GM11168 (cell line): ENCODE measurements around the gene KCNK18.
"Not testable (repeated sequence)": the region's sequence is repeated elsewhere in the genome, so short reads cannot be mapped to it uniquely, and the experiment has no call there.

ENCODE experiments used
- in situ Hi-C: fragments of 300-500 bp; cut with MboI; formaldehyde crosslinking; loops from one replicate; pipeline ENCODE4 v1.12.0; 2022; ENCODE audit warnings: low sequenced_read_pairs; ENCODE audit not compliant: unreplicated experiment

KCNK18 gene

DNA sequence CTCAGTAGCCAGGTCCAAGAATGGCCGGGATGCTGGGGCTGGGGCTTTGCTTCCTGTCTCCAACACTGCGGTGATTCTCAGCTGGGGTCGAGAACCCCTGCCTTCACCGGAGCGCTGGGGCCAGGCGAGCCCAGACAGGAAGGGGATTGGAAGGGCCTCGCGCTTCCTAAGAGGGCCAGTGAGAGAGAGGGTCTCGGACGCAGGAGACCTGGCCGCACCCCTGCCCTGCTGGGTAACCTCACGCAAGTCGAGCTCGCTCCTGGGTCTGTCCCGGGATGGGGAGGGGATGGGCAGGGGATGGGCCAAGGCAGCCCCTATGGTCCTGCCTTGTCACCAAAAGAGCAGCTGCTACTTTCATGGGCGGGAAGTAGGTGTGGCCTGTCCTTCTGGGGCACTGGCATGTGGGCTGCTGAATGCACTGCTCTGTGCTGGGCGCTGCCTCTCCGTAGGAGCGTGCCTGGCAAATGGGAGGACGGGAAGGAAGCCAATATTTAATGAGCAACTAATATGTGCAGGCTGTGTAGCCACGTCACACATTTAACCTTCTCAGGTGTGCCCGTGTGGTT is 20.0 kb downstream of the KCNK18 start:
- in situ Hi-C loops: no loop called here

DNA sequence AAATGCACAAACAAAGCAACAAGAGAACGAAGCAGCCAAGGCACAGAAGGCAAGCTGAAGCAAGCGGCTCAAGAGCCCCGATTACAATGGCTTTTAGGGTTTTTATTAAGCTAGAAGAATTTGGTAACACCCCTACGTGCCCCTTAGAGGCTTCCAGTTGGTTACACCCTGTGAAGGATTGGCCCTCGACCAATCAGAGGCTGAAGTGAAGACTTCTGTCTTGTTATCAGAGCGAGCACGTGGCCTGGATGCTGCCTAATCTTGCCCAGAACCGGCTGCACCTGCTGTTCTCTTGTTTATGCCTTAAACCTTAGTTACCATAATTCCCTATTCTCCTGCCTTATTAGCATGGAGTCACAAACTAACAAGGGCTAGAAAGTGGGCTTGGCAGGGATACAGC is 21.4 kb downstream of the KCNK18 start:
- in situ Hi-C loops: no loop called here

DNA sequence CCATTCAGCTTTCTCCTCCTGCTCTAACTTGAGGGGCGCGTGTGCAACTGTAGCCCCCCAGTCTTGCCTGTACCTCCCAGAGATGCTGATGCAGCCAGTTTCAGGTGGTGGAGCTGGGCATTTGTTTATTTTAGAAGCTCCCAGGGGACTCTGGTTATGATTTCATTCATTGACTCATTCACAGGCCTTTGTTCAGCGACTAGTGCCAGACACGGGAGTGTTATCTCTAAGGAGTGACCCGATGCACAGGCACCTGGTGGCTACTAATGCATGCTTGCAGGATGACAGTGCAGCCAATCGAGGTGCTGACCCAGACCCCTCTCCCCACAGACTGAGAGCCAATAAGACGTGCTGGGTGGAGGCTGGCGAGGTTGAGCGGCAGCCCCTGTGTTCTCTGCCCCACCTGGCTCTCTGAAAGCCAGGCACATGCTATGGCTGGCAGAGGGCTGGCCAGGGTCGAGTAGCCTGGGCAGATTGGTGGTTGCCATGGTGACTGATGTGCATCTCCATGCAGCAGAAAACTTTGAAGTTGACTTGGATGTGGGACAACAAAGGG is 23.9 kb downstream of the KCNK18 start:
- in situ Hi-C loops: no loop called here

DNA sequence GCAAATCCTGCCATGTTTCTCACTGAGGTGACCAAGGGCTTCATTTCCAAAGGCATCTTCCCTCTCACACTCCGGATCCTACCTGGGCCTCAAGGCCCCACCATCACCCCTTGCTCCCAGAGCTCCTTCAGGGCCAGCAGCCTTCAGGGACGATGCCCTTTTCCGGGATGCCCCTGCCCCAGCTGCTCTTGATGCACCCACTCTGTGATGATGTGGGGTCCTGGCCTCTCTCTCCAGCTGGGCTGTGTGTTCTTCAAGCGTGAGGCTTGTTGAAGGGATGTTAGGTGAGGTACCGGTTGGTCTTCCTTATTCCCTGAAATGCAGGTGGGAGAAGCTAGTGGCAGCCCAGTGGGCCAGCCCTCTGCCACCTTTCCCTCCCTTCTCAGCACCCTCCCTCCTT is 25.3 kb downstream of the KCNK18 start:
- in situ Hi-C loops: no loop called here

DNA sequence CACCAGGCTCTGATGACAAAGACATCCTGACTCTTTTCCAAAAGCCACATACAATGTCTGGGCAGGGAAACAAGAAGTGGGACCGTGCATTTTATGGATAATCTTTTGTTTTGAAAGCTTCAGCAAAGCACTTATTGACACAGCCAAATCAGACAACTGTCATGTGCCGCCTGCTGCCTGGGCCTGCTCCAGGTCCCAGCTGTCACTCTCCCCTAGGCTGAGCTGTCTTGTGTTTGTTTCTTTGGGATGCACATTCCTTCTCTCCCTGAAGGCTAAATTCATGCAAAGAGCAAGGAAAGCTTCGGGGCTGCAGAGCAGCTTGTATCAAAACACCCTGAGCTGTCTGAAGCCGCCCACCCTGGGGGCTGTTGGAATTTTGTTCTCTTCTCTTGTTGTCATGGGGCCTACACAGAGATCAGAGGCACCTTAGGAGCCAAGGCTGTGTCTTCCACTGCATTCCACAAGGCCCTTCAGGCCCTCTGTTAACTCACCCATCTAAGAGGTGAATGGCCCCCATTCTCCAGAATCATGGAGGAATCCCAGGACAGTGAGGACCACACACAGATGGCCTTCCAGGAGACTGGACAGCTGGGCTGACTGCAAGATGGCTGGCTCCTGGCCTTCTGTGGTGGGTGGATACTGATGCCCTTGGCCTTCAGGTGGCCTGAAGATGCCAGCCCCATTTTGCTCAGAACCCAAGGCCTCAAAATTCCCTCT is 25.8 kb downstream of the KCNK18 start:
- in situ Hi-C loops: no loop called here

DNA sequence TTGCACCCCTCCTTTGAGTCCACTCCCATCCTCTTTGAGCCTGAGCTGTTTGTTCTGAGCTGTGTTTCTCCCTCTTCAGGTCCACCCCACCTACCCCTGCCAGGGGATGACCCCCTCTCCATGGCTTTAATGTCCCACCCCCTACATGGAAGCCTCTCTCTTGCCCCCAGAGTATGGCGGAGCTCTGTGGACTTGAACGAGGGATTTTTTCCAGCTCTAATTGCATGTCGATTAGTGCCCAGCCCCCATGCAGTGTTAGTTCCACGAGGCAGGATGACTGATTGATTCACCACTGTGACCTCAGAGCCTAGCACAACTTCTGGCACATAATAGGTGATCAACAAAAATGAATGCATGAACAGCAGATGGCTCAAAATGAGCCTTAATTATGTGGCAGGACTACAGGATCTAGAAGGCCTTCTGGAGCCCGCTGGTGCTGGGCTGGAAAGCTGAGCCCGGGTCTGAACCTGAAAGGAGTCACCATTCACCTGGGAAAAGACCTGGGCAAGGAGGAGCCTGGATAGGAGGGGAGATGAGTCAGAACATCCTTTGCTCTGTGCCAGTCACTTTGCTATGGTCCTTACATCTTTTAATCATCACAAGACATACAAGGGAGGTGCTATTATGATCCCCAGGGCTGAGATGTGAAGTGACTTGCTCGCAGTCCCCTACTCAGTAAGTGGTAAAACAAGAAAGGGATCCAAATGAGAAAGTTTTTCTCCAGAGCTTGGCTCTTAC is 26.6 kb downstream of the KCNK18 start:
- in situ Hi-C loops: no loop called here

DNA sequence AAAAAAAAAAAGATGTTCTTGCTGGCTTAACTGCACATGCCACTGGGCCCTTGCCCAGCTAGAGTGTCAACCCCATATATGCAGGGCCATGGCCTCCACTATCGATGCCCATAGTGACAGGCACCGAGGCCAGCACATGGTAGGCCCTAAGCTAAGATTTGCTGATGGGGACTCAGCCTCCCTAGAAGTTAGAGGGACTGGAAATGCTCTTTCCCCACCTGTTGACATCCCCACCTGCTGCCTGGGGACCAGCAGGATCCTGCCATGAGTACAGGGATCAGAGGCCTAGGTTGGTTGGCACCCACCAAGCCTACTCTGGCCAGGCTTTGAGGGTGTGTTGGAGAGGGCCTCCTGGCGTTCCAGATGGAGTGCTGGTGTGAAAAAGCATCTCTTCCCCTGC is 27.6 kb downstream of the KCNK18 start:
- in situ Hi-C loops: no loop called here

DNA sequence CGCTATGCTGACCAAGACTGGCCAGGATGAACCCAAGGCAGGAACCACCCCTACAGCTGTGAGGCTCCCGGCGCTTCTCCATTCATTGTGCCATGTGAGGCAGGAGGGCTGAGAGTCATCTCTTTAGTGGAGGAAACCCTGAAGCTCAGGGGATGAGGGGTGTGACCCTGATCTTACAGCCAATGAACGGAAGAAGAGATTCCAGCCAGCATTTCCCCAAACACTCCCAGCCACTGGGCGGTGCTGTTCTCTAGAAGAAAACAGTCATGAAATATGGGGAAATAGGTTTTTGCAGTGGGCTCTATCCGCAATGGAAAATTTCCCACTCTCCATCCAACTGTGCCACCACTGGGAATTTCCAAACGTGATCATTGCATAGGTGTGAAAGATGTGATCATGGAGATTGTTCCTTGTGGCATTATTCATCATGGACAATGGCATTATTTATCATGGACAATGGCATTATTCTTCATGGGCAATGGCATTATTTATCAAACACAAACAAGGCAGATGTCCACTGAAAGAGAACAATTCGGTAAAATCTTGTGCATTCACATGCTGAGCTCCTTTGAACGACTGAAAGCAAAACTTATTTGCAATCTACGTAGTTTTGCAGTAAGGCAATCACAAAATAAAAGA is 29.6 kb downstream of the KCNK18 start:
- in situ Hi-C loops: no loop called here

DNA sequence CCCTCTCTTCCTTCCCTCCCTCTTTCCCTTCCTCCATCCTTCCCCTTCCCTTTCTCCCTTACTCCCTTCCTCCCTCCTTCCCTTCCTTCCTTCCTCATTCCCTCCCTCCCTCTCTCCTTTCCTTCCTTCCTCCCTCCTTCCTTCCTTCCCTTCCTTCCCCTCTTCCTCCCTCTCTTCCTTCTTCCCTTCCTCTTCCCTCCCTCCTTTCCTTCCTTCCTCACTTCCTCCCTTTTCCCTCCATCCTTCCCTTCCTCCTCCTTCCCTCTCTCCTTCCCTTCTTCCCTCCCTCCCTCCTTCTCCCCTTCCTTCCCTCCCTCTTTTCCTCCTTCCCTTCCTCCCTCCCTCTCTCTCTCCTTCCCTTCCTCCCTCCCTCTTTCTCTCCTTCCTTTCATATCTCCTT is 30.9 kb downstream of the KCNK18 start:
- in situ Hi-C loops: no loop called here

DNA sequence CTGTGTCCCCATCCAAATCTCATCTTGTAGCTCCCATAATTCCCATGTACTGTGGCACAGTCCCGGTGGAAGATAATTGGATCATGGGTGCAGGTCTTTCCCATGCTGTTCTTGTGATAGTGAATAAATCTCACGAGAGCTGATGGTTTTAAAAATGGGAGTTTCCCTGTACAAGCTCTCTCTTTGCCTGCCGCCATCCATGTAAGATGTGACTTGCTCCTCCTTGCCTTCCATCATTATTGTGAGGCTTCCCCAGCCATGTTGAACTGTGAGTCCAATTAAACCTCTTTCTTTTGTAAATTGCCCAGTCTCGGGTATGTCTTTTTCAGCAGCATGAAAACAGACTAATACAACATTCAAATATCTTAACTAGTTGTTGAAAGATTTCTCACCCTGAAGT is 32.8 kb downstream of the KCNK18 start:
- in situ Hi-C loops: not testable (repeated sequence)

DNA sequence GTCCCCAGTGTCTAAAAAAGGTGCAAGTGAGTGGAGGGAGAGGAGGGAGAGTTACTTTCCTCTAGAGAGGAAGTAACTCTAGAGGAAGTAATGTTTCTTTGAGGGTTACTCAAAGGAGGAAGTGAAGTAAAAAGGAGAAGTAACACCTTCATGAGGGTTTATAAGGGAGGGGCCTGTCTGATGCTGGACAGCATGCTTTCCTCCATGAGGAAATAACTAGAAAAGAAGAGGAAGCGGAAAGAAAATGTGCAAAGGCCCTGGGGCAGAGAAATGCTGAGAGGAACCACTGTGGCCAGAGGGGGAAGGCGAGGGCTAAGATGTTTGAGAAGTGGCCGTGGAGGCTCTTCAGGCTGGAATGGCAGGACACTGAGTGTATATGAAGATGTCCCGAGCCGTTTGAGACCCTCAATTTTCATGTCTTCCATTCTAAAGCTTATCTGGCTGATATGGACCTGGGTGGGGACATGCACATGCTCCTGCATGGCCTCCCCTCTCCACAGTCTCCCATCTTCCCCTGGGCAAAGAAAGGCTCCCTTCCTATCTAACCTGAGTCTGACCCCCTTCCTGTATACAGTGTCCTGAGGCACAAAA is 40.2 kb downstream of the KCNK18 start:
- in situ Hi-C loops: no loop called here

DNA sequence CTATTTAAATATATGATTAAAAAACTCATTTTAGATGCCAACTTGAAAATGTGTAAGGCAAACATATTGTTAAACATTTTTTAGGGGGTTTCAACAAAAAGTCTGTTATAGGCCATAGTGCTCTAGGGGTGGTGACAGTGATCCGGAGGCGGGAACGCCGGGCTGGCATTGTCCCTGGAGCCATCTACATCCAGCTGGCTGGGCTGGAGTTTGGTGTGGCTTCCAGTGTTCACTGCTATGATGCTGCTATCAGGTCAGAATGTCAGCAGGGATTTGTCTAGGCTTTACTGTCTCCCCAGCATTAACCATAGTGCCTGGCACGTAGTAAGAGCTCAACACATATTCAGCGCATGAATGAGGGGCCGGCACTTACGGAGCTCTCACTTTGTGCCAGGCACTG is 41.8 kb downstream of the KCNK18 start:
- in situ Hi-C loops: no loop called here

DNA sequence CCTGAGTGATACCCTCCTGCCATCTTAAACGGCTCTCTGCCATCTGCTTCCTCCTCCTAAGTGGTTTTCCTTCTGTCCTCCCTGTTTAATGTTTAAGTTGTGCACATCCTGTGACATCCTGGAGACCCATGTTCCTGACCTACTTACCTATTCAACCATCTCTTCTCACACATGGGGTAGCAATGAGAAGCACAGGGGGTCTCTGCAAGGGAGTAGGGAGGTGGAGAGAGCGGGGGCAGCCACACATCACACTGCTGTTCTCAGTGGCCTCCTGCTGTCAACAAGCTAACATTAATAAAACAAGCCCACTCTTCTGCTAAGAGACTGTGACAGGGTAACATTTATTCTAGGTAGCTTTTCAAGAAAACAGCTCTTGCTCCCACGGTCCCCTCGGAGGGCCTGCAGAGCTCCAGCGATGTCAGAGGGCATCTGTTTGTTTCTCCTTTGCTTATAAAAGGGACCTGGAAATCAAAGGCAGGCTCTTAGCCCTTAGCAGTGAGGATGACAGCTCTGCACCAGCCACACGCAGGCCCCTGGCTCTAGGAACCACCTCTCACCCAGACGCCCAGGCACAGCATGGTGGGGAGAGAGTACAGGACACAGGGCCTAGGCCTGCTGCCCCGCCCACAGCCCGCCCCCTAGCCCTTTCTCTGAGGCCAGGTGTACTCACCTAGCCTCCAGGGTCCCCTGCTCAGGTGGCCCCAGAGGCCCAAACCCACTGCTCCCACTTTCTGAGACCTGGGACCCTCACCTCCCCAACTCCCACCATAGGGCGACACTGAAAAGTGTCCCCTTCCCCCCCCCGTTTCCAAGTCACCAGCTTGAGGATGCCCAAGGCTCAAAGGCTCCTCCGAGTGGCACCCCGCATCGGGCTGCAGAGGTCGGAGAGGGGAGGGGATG is 42.7 kb downstream of the KCNK18 start:
- in situ Hi-C loops: no loop called here

DNA sequence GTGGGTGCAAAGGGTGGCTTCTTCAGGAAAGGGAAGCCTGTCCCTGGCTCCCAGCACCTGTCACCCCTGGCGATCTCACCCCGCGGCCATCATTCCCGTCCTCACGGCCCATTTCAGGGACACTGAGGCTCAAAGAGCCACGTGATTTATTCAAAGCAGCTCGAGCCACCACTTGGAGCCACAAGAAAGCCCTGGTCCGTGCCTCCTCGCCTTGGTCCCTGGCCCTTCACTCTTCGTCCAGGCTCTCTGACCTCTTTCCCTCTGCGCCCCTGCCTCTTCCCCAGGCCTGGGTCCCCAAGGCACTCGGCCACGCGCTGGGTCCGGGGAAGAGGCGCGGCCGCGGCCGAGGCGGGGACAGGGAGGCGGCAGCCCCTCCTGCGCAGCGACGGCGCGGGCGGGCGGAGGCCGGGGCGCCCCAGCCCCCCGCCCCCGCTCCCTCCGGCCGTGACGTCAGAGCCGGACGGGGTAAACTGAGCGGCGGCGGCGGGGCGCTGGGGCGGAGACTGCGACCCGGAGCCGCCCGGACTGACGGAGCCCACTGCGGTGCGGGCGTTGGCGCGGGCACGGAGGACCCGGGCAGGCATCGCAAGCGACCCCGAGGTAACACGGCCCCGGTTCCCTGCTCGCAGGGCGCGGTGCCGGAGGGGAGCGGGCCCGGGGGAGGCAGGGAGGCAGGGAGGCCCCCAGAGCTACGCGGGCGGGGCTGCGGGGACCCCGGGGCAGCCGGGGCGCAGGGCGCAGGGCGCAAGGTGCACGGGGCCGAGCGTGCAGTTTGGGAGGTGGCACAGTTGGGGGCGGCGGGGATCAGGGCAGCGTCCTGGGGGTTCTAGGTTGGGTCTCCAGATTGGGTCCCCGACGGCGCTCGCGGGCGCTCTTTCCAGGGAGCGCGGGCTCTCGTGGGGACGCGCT is 43.6 kb downstream of the KCNK18 start, which contains the start of gene SLC18A2:
Gene SLC18A2, plus strand, starts transcription at position 494 of the 909 bp plus-strand sequence. CDS start 580 bp downstream, outside the sequence.
- in situ Hi-C loops: no loop called here

DNA sequence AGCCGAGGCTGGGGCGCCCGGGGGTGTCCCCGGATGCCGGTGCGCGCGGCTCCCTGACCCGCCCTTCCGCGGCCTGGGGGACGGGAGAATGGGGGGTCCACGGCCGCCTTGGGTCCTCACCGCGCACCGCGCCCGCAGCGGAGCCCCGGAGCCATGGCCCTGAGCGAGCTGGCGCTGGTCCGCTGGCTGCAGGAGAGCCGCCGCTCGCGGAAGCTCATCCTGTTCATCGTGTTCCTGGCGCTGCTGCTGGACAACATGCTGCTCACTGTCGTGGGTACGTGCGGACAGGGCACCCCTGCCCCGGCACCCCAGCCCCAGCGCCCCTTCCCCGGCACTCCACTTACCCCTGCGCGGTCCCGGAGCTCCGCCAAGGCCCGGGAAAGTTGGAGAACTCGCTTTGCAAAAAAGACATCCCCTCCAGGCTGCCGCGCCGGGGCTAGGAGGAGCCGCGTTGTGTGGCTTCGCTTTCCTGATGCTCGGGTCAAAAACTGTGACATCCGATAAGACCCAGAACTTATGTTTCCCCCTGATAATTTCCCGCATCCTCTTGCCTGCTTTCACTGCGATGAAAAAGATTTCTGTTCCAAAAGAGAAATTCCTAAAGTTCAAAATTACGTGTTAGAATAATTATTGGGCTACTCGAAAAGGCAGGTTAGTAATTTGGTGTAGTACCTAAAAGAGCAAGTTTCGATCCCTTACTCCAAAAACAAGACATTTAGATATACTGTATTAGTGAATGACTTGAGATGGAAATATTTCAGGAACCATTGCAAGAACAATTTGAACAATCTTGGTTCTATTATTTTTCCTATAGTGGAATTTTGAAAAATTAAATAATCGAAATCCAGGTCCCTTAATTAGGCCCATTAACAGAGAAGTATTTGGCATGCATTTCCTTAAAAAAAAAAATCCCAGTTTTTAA is 44.5 kb downstream of the KCNK18 start:
- in situ Hi-C loops: no loop called here

DNA sequence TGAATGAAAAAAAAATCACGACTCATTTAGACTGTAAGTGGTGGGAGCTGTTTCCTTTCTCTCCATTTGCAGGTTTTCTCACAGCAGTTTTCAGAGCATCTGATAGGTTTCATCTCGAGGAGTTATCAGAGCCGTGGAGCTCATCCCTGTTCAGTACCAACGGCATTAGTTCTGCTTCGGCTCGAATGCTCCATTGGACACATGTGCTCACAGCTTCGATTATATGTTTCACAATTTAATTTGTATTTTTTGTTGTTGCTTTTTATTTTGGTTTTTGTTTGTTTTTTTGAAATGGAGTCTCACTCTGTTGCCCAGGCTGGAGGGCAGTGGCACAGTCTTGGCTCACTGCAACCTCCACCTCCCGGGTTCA is 45.2 kb downstream of the KCNK18 start:
- in situ Hi-C loops: no loop called here

DNA sequence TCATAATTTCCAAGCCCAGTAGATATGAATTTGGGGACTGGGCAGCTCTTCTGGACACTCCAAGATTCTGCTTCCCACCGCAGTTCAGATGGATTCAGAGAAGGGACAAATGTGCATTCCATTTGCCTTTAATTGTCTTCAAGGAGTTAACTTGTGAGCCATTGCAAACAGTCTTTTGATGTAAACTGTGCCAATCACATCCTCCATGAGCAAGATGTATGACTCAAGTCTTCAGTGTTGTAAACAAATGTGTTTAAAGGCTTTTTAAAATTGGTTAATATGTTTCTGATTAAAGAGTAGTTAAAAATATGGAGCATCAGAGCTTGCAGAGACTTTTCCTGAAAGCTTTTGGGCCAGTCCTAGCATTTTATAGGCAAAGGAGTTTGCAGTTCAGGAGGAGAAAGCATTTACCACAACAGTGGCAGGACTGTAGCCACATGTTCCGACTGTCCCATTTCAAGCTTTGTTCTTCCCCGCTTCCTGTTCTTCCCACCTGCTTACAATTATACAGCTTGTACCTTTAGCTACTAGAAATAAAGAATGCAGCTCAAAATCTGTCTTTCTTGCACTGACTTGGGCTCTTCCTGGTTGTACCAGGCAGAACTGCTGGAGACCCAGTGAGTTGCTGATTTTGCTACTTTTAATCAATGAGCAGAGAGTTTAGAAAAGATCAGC is 49.8 kb downstream of the KCNK18 start:
- in situ Hi-C loops: no loop called here
